ENCODE results near the gene SLC8A3.

GRCh38 chr14:70087380-70087697 lies 101.4 kb downstream of the SLC8A3 start:
- TF ChIP-seq, protein P1, sequence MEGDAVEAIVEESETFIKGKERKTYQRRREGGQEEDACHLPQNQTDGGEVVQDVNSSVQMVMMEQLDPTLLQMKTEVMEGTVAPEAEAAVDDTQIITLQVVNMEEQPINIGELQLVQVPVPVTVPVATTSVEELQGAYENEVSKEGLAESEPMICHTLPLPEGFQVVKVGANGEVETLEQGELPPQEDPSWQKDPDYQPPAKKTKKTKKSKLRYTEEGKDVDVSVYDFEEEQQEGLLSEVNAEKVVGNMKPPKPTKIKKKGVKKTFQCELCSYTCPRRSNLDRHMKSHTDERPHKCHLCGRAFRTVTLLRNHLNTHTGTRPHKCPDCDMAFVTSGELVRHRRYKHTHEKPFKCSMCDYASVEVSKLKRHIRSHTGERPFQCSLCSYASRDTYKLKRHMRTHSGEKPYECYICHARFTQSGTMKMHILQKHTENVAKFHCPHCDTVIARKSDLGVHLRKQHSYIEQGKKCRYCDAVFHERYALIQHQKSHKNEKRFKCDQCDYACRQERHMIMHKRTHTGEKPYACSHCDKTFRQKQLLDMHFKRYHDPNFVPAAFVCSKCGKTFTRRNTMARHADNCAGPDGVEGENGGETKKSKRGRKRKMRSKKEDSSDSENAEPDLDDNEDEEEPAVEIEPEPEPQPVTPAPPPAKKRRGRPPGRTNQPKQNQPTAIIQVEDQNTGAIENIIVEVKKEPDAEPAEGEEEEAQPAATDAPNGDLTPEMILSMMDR (IDR thresholded peaks at IDR 0.05) = no peak
- no peak for TF ChIP-seq POLR2A (IDR thresholded peaks at IDR 0.05)
